Ishikawa (cell line): ENCODE measurements around the gene UHMK1.

Source experiments
- EP300 ChIP-seq: IDR thresholded peaks from 2 replicates; pipeline ENCODE4 v1.6.1; 2012; ENCODE audit warnings: borderline replicate concordance
- TAF1 ChIP-seq: IDR thresholded peaks from 2 replicates; pipeline ENCODE4 v1.6.1; 2012; ENCODE audit warnings: low read depth, mild to moderate bottlenecking
- TEAD4 ChIP-seq: IDR thresholded peaks from 2 replicates; pipeline ENCODE4 v1.6.1; 2012
- ZBTB7A ChIP-seq: IDR thresholded peaks from 2 replicates; pipeline ENCODE4 v1.6.1; 2012; ENCODE audit warnings: low read depth

- TF ChIP-seq EP300 (no peak), ZBTB7A (no peak), TEAD4 (no peak), TAF1 (no peak)
Measured at GRCh38 chr1:162562470-162562828, 64.8 kb downstream of the UHMK1 start.
